ENCODE measurements around the gene MIEF1.
A peak's percentile ranks its signal among the peaks of the same experiment; 100 is the strongest.
"Not testable (repeated sequence)": the region's sequence is repeated elsewhere in the genome, so short reads cannot be mapped to it uniquely, and the experiment has no call there.

Gene MIEF1

GRCh38 chr22:39490966-39491680 is 11.0 kb upstream of the MIEF1 start:
- no peak for DNase-seq

- no peak for DNase-seq
These were observed 10.4 kb upstream of the MIEF1 start for GRCh38 chr22:39491696-39492095.

GRCh38 chr22:39492186-39492585 is 9.9 kb upstream of the MIEF1 start:
- no peak for DNase-seq

GRCh38 chr22:39493759-39494158 is 8.3 kb upstream of the MIEF1 start:
- DNase-seq: no peak

- DNase-seq: no peak
These were observed 7.5 kb upstream of the MIEF1 start for GRCh38 chr22:39494471-39495120.

GRCh38 chr22:39496131-39496838 is 5.8 kb upstream of the MIEF1 start:
- DNase-seq: peak; percentile 51

GRCh38 chr22:39497429-39497828 is 4.7 kb upstream of the MIEF1 start:
- DNase-seq: no peak

GRCh38 chr22:39498368-39498767 is 3.7 kb upstream of the MIEF1 start:
- DNase-seq: no peak

GRCh38 chr22:39498802-39499201 is 3.3 kb upstream of the MIEF1 start:
- DNase-seq: no peak

- DNase-seq: no peak
These were observed 2.0 kb upstream of the MIEF1 start for GRCh38 chr22:39500101-39500500.

GRCh38 chr22:39501644-39502108 is 414 bp upstream of the MIEF1 start:
- no peak for DNase-seq

GRCh38 chr22:39502789-39503409 is 809 bp downstream of the MIEF1 start:
- no peak for DNase-seq

GRCh38 chr22:39503630-39504029 is 1.5 kb downstream of the MIEF1 start:
- DNase-seq: no peak

GRCh38 chr22:39504071-39504470 is 2.0 kb downstream of the MIEF1 start:
- no peak for DNase-seq

GRCh38 chr22:39507021-39507420 is 4.9 kb downstream of the MIEF1 start:
- not testable (repeated sequence) for DNase-seq

GRCh38 chr22:39508393-39508792 is 6.3 kb downstream of the MIEF1 start:
- DNase-seq: no peak

- DNase-seq: no peak
These were observed 8.5 kb downstream of the MIEF1 start for GRCh38 chr22:39510529-39511149.

- DNase-seq: no peak
These were observed 9.1 kb downstream of the MIEF1 start for GRCh38 chr22:39511226-39511625.

GRCh38 chr22:39512026-39512425 is 9.9 kb downstream of the MIEF1 start:
- DNase-seq: no peak

- DNase-seq: no peak
These were observed 11.7 kb downstream of the MIEF1 start for GRCh38 chr22:39513791-39514190.

GRCh38 chr22:39514373-39514973 is 12.4 kb downstream of the MIEF1 start:
- DNase-seq: peak; percentile 44

GRCh38 chr22:39515266-39516050 is 13.4 kb downstream of the MIEF1 start:
- DNase-seq: no peak
